ENCODE results near the gene RASSF10.

Gene RASSF10

DNA sequence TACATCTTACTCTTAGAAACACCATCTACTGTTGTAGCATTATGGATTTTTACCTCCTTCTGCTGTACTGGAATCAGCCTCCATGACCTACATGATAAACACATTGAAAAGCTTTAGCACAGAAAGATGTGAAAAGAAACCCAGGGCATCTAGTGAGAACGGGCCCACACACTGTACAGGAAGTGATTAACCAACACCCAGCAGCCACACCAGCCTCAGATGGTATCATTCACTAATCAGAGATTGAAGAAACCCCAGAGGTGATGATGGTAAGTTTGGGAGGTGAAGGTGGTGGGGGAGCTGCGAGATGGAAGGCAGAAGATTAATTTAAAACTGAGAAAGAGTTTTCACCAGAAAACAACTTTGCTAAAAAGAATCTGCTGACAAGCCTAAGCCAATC, 46.1 kb downstream of the RASSF10 start:
- no peak for DNase-seq (ENCODE audit: low read depth)

DNA sequence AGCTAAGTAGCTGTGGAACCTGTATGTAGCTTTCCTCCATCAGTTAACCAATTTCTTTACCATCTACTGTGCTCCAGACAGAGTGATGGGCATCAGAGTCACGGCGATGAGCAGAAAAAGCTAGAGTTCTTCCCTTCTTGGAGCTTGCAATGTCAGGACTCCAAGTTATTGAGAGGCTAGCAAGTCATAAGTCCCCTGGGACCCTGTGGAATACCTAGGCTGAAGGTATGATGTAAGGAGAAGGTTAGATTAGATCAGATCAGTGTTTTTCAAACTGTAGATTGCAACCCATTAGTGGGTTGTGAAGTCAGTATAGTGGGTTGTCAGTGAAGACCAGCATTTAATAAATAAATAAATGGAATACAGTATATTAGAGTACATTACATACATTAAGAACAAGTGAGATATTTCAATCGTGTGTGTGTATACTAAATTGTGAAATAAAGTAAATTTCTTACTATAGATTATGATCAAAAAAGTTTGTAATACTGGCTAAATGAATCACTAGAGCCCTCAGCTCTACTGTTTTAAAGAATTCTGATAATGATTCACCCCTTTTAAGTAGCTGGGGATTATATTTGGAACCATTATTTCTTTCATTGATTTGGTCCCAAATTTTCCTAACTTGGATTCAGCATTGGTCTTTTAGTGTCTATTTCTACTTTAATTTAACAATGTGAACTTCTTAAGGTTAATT, 52.3 kb downstream of the RASSF10 start:
- DNase-seq (ENCODE audit: low read depth), result peak; percentile 4

All from EH (cell line).